Activated naive CD4-positive, alpha-beta T cell treated with anti-CD3 and anti-CD28 coated beads, Interleukin-2, amount 10 ng/mL, durations not matched to agents 7 days and 5 days (primary cell): ENCODE results near the gene CCDC141.
A peak's percentile ranks its signal among the peaks of the same experiment; 100 is the strongest.

Experiments
- CTCF ChIA-PET: fragments of 350-600 bp; sonication (Branson Sonifier 250); formaldehyde crosslinking; loops from one replicate; lab custom pipeline; 2021; ENCODE audit warnings: antibody characterized with exemption; lab: Charles Lee
- DNase-seq: peaks from one replicate; pipeline ENCODE4 v3.0.0-alpha.2; 2020
- H3K27ac Mint-ChIP-seq: one replicate; pipeline ENCODE4 v1.8.0; 2021; ENCODE audit warnings: mild to moderate bottlenecking, moderate library complexity, mixed read lengths
- H3K27me3 Mint-ChIP-seq: one replicate; pipeline ENCODE4 v1.8.0; 2021; ENCODE audit warnings: mild to moderate bottlenecking, mixed read lengths
- H3K36me3 Mint-ChIP-seq: one replicate; pipeline ENCODE4 v1.8.0; 2021; ENCODE audit warnings: mixed read lengths
- H3K4me1 Mint-ChIP-seq: one replicate; pipeline ENCODE4 v1.8.0; 2021; ENCODE audit warnings: mixed read lengths
- H3K4me3 Mint-ChIP-seq: one replicate; pipeline ENCODE4 v1.8.0; 2021; ENCODE audit warnings: mild to moderate bottlenecking, moderate library complexity, mixed read lengths
- H3K9me3 Mint-ChIP-seq: one replicate; pipeline ENCODE4 v1.8.0; 2021; ENCODE audit warnings: mixed read lengths

Gene CCDC141

GRCh38 chr2:178827739-178828485, 222.0 kb downstream of the CCDC141 start:
- CTCF ChIA-PET = no interaction called here
- Mint-ChIP-seq H3K27ac (no peak overlapping the region), H3K27me3 (no peaks in the 10 kb centered on the region), H3K36me3 (no peaks in the 10 kb centered on the region), H3K4me3 (no peak overlapping the region), H3K9me3 (no peaks in the 10 kb centered on the region), H3K4me1 (peaks cover 17% of the 10 kb centered on the region)
- no peak for DNase-seq

- Mint-ChIP-seq H3K4me3 (no peak overlapping the region), H3K27ac (no peak overlapping the region), H3K4me1 (peaks cover 17% of the 10 kb centered on the region), H3K27me3 (no peaks in the 10 kb centered on the region), H3K9me3 (no peaks in the 10 kb centered on the region), H3K36me3 (no peaks in the 10 kb centered on the region)
- DNase-seq = no peak
- CTCF ChIA-PET = no interaction called here
Measured at GRCh38 chr2:178827111-178827510, 222.8 kb downstream of the CCDC141 start.

- CTCF ChIA-PET = no interaction called here
- Mint-ChIP-seq H3K4me1 (peaks cover 15% of the 10 kb centered on the region), H3K4me3 (no peak overlapping the region), H3K27ac (no peak overlapping the region), H3K9me3 (no peaks in the 10 kb centered on the region), H3K36me3 (no peaks in the 10 kb centered on the region), H3K27me3 (no peaks in the 10 kb centered on the region)
- no peak for DNase-seq
Measured at GRCh38 chr2:178825183-178825582, 224.8 kb downstream of the CCDC141 start.

DNA sequence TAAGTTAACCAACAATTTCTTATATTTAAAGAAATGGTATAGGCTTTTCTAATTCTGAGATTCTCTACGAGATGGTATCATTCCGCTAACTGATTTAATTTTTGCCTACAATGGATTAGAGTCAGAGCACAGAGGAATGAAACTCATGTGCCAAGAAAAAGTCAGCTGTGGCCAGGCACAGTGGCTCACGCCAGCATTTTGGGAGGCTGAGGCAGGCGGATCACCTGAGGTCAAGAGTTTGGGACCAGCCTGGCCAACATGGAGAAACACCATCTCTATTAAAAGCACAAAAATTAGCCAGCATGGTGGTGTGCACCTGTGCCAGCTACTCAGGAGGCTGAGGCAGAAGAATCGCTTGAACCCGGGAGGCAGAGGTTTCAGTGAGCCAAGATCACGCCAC, 225.8 kb downstream of the CCDC141 start:
- DNase-seq = no peak
- CTCF ChIA-PET = interaction anchor here (0.9 kb wide), 1 partner anchor 293 kb away, joined by 3 read pairs; no protein-coding TSS in a partner anchor
- H3K27ac Mint-ChIP-seq = no peak overlapping the region
- H3K4me1 Mint-ChIP-seq = peaks cover 11% of the 10 kb centered on the region
- no peaks in the 10 kb centered on the region for H3K9me3 Mint-ChIP-seq
- no peaks in the 10 kb centered on the region for H3K36me3 Mint-ChIP-seq
- H3K4me3 Mint-ChIP-seq = no peak overlapping the region
- no peaks in the 10 kb centered on the region for H3K27me3 Mint-ChIP-seq

DNA sequence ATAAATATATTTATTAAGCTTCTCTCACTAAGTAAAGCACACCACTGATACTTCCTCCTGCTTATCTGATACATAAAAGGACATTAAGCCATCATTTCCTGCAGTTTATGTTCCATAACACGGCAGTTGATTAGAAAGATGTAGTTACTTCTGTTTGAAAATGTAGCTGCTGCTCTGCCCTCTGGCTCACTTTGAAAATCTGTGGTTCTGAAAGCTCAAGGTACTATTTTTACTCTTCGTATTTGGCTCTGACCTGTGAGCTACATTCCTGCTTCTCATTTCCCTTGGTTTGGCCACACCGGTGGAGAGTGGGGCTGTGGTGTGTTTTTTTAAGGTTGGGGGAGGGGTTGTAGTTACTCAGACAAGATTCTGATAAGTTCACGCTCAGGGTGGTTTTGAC, 229.9 kb downstream of the CCDC141 start:
- H3K4me1 Mint-ChIP-seq = peaks cover 18% of the 10 kb centered on the region
- no peaks in the 10 kb centered on the region for H3K36me3 Mint-ChIP-seq
- peak overlapping the region; percentile 10 for H3K27ac Mint-ChIP-seq

DNA sequence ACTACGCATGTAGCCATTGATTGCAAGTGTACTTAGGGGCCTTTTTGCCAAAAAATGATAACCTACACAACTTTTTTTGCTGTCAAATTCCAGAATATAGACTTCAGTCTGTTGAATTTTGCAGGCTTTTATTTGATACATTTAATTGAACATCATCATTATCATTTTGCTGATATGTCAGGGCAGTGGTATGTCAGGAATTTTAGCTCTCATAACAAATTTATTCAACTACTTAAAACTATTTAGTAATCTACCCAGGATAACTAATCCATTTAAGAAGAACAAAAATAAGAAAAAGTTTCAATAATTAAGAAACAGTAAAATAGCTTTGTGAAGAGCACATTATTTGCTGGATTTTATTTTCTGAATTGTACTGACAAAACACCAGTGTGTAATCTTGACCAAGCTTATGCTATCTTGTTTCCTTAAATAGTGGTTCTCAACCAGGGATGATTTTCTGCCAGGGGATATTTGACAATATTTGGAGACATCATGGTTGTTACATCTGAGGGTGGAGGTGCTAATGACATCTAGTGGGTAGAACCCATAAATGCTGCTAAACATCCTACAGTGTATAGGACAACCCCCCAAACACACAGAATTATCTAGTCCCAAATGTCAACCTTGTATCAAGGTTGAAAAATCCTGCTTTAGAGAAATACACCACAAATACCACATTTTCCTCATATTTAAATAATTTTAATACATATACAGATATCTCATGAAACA, 230.6 kb downstream of the CCDC141 start:
- no peak for DNase-seq
- no peak overlapping the region for H3K4me3 Mint-ChIP-seq
- no peaks in the 10 kb centered on the region for H3K27me3 Mint-ChIP-seq
- H3K27ac Mint-ChIP-seq = no peak overlapping the region
- CTCF ChIA-PET = interaction anchor here (0.7 to 1.9 kb wide), 7 partner anchors 13 to 311 kb away, joined by 3 to 5 read pairs (median 3); no protein-coding TSS in a partner anchor
- H3K9me3 Mint-ChIP-seq = no peaks in the 10 kb centered on the region
- peaks cover 18% of the 10 kb centered on the region for H3K4me1 Mint-ChIP-seq
- H3K36me3 Mint-ChIP-seq = no peaks in the 10 kb centered on the region

More for the DNA sequence above, 229.9 kb downstream of the CCDC141 start:
- no peak for DNase-seq
- no peaks in the 10 kb centered on the region for H3K9me3 Mint-ChIP-seq
- CTCF ChIA-PET = interaction anchor here (1.2 to 1.9 kb wide), 4 partner anchors 14 to 310 kb away, joined by 3 to 5 read pairs (median 4); no protein-coding TSS in a partner anchor
- no peak overlapping the region for H3K4me3 Mint-ChIP-seq
- no peaks in the 10 kb centered on the region for H3K27me3 Mint-ChIP-seq

DNA sequence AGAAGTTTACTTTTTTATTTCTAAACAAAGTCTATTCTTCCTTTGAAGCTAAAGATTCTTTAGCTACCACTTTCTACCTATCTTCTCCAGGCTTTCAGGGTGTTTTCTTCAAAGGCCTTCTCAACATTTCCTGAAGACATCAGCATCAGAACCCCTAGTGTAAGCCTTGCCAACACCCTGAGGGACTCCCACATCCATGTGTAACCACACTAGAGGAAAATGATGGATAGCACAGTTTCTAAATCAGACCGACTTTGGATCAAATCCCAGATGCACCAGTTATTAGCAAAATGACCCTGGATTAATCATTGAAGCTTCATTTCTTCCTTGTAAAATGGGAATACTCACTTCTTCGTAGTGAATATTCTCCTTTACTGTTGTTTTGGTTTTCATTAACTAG, 238.0 kb downstream of the CCDC141 start:
- Mint-ChIP-seq H3K4me1 (no peaks in the 10 kb centered on the region), H3K9me3 (no peaks in the 10 kb centered on the region), H3K27ac (no peak overlapping the region), H3K36me3 (no peaks in the 10 kb centered on the region), H3K27me3 (no peaks in the 10 kb centered on the region), H3K4me3 (no peak overlapping the region)
- CTCF ChIA-PET = interaction anchor here (1.2 to 1.3 kb wide), 2 partner anchors 21 to 98 kb away, joined by 3 to 4 read pairs; no protein-coding TSS in a partner anchor
- DNase-seq = no peak

GRCh38 chr2:178811045-178811444, 238.9 kb downstream of the CCDC141 start:
- Mint-ChIP-seq H3K27ac (no peak overlapping the region), H3K4me1 (no peaks in the 10 kb centered on the region), H3K4me3 (no peak overlapping the region), H3K36me3 (no peaks in the 10 kb centered on the region), H3K9me3 (no peaks in the 10 kb centered on the region), H3K27me3 (no peaks in the 10 kb centered on the region)
- no peak for DNase-seq
- CTCF ChIA-PET = interaction anchor here (1.2 kb wide), 1 partner anchor 99 kb away, joined by 3 read pairs; no protein-coding TSS in a partner anchor

DNA sequence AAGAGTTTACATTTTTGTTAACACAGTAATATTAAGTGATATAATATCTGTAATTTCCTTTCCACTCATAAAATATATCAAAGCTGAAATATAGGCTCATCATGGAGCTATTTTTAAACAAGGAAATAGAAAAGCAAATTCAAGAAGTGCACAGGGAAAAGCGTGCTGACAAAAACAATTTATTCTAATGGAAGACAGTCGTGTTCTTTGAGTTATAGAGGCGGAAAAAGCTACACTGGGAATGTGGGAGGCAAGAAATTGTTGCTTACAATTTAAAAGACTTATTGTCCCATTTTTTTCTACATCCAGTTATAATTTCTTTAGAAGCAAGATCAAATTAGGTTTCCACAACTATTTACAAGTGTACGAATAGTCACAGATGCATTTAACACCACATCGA, 239.5 kb downstream of the CCDC141 start:
- Mint-ChIP-seq H3K27ac (no peak overlapping the region), H3K27me3 (no peaks in the 10 kb centered on the region), H3K9me3 (no peaks in the 10 kb centered on the region), H3K4me1 (no peaks in the 10 kb centered on the region), H3K36me3 (no peaks in the 10 kb centered on the region), H3K4me3 (no peak overlapping the region)
- DNase-seq = no peak
- CTCF ChIA-PET = no interaction called here

GRCh38 chr2:178807227-178808008, 242.5 kb downstream of the CCDC141 start, which contains the start of gene TTN:
Gene TTN, minus strand, starts transcription at chr2:178807423. Its CDS starts 2,781 bp downstream, at chr2:178804642.
- Mint-ChIP-seq H3K27ac (no peak within 1 kb of the TSS), H3K9me3 (no peaks in the 10 kb centered on the region), H3K27me3 (no peaks in the 10 kb centered on the region), H3K36me3 (no peaks in the 10 kb centered on the region), H3K4me1 (no peaks in the 10 kb centered on the region), H3K4me3 (no peak within 1 kb of the TSS)
- DNase-seq = no peak
- CTCF ChIA-PET = interaction anchor here (1.2 to 1.4 kb wide), 2 partner anchors 13 to 322 kb away, joined by 3 to 4 read pairs; no protein-coding TSS in a partner anchor

DNA sequence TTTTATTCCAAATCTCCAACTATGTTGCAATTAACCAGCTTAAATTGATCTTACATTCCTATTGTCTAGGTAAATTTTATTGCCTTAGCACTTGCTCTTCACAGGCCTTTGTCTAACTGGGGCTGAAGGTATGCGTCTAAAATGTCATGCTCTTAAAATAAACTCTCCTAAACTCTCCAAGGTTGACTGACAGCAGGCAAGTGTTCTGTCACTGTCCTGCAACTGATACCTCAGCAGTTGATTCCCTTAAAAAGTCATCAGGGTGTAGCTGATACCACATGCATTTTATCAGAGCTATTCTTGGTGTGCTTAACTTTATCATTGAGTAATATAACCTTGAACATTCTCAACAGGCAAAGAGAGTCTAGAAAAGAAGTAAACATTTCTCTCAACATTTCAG, 243.4 kb downstream of the CCDC141 start:
- no peak for DNase-seq
- no peak overlapping the region for H3K27ac Mint-ChIP-seq
- no peaks in the 10 kb centered on the region for H3K9me3 Mint-ChIP-seq
- no peaks in the 10 kb centered on the region for H3K36me3 Mint-ChIP-seq
- CTCF ChIA-PET = interaction anchor here (1.2 kb wide), 1 partner anchor 13 kb away, joined by 4 read pairs; no protein-coding TSS in a partner anchor
- no peak overlapping the region for H3K4me3 Mint-ChIP-seq
- H3K4me1 Mint-ChIP-seq = no peaks in the 10 kb centered on the region
- no peaks in the 10 kb centered on the region for H3K27me3 Mint-ChIP-seq

- CTCF ChIA-PET = interaction anchor here (0.9 kb wide), 1 partner anchor 88 kb away, joined by 4 read pairs; no protein-coding TSS in a partner anchor
- Mint-ChIP-seq H3K4me1 (no peaks in the 10 kb centered on the region), H3K27me3 (no peaks in the 10 kb centered on the region), H3K36me3 (no peaks in the 10 kb centered on the region), H3K27ac (no peak overlapping the region), H3K4me3 (no peak overlapping the region), H3K9me3 (no peaks in the 10 kb centered on the region)
- no peak for DNase-seq
Measured at GRCh38 chr2:178805457-178805856, 244.5 kb downstream of the CCDC141 start.

DNA sequence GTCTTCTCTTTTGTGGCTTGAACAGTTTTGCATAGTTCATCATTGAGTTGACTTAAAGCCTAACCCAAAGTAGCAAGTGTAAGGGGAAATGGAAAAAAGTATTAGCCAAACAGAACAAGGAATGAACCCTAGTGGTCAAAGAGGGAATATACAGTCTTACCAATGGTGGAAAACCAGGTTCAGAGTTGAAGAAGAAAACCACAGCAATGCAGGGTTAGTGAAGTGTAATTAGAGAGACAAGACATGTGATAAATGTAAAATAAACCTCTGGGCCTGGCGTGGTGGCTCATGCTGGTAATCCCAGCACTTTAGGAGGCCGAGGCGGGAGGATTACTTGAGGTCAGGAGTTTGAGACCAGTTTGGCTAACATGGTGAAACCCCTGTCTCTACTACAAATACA, 245.1 kb downstream of the CCDC141 start:
- Mint-ChIP-seq H3K36me3 (no peaks in the 10 kb centered on the region), H3K27me3 (no peaks in the 10 kb centered on the region), H3K27ac (no peak overlapping the region), H3K4me1 (no peaks in the 10 kb centered on the region), H3K9me3 (no peaks in the 10 kb centered on the region), H3K4me3 (no peak overlapping the region)
- CTCF ChIA-PET = interaction anchor here (0.7 to 1.5 kb wide), 4 partner anchors 10 to 218 kb away, joined by 3 to 5 read pairs (median 3); no protein-coding TSS in a partner anchor
- no peak for DNase-seq
